ENCODE results near the gene NPIPA3.
"Not testable (repeated sequence)": the region's sequence is repeated elsewhere in the genome, so short reads cannot be mapped to it uniquely, and the experiment has no call there.

Gene NPIPA3

GRCh38 chr16:14742273-14743128 is 39.3 kb downstream of the NPIPA3 start, which contains the start of gene NPIPA2:
NPIPA2 (plus strand) TSS chr16:14742533; CDS start chr16:14748066, 5,533 bp downstream.
- DNase-seq (ENCODE audit: low read depth in 3 of 3, low spot score in 1 of 3), result not testable (repeated sequence)

GRCh38 chr16:14773654-14774053 is 70.4 kb downstream of the NPIPA3 start:
- DNase-seq (ENCODE audit: low read depth in 3 of 3, low spot score in 1 of 3), result not testable (repeated sequence)

DNA sequence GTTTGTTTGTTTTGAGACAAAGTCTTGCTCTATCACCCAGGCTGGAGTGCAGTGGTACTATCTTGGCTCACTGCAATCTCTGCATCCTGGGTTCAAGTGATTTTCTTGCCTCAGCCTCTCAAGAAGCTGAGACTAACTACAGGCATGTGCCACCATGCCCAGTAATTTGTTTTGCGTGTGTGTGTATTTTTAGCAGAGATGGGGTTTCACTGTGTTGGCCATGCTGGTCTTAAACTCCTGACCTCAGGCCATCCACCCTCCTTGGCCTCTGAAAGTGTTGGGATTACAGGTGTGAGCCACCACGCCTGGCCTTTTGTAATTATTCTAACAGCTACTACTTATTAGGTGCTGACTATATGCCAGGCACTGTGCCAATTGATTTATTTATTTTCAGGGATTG is 72.4 kb downstream of the NPIPA3 start:
- DNase-seq (ENCODE audit: low read depth in 3 of 3, low spot score in 1 of 3), result not testable (repeated sequence)

Data from stimulated activated CD4-positive, alpha-beta T cell treated with anti-CD3 and anti-CD28 coated beads, TNF-alpha, amount 100 ng/mL, for 1 hour (primary cell).